HepG2 (cell line): Measurements from ENCODE around the gene BMPR2. TPM values are rescaled to one million over a fixed set of nuclear protein-coding genes. Genes with fewer than 3 reads are reported as not detected.

Experiments used
- ATAC-seq: fragments of 200-7000 bp; cut with Tn5 transposase; 3 replicates; pipeline ENCODE4 v1.9.1; 2020; ENCODE audit warnings: mild to moderate bottlenecking, moderate library complexity
- BruUV-seq: library from RNA; stranded (reverse); fragments of 400-500 nt; replicated peaks from 2 replicates; lab custom pipeline; 2021; lab: Mats Ljungman, UMichigan
- CTCF ChIA-PET: fragments of 300-600 bp; formaldehyde crosslinking; extraction: SDS; loops from one replicate; lab custom pipeline; 2021; ENCODE audit warnings: low total read pairs, inconsistent platforms, low intra/inter-chr PET ratio; lab: Yijun Ruan, JAX
- POLR2A ChIA-PET: fragments of 350-600 bp; sonication (Branson Sonifier 250); formaldehyde crosslinking; loops from one replicate; lab custom pipeline; 2020; ENCODE audit warnings: antibody characterized with exemption, inconsistent platforms; lab: Yijun Ruan, JAX
- DNase-seq: peaks from one replicate; pipeline ENCODE4 v3.0.0-alpha.2; 2015; ENCODE audit warnings: low spot score
- FAIRE-seq: peaks from 3 replicates; lab custom pipeline; 2011; peaks lifted over from hg19 to GRCh38; lab: Jason Lieb, UNC
- H2AFZ ChIP-seq: one replicate; pipeline ENCODE4 v1.6.1; 2011; ENCODE audit warnings: low read length, inconsistent platforms
- H3K27ac ChIP-seq: fragments of 300-600 bp; 3 replicates; pipeline ENCODE4 v1.8.0; 2011; ENCODE audit warnings: mixed run types, mild to moderate bottlenecking, mixed read lengths, low read length, inconsistent platforms; ENCODE audit not compliant: insufficient read depth; ENCODE audit errors: extremely low read length
- H3K27me3 ChIP-seq, 2 experiments: fragments of 200-600 bp in 1 of 2; 2 replicates in 1 of 2; 3 replicates in 1 of 2; pipeline versions ENCODE4 v1.6.0 to v1.8.0; 2011; ENCODE audit warnings: low read length in 2 of 2, mild to moderate bottlenecking in 2 of 2, moderate library complexity in 2 of 2, inconsistent platforms in 1 of 2; ENCODE audit not compliant: insufficient read depth in 2 of 2, control insufficient read depth in 1 of 2
- H3K36me3 ChIP-seq, 2 experiments: fragments of 200-600 bp in 1 of 2; replicated peaks in 1 of 2; 2 replicates in 1 of 2; 3 replicates in 1 of 2; pipeline versions ENCODE4 v1.5.1 to v1.8.0; 2011; ENCODE audit warnings: low read length in 2 of 2, inconsistent platforms in 1 of 2; ENCODE audit not compliant: insufficient read depth in 2 of 2, control insufficient read depth in 1 of 2
- H3K4me1 ChIP-seq: 2 replicates; pipeline ENCODE4 v1.5.1; 2012; ENCODE audit warnings: low read length, inconsistent platforms; ENCODE audit not compliant: insufficient read depth
- H3K4me2 ChIP-seq: 2 replicates; pipeline ENCODE4 v1.6.0; 2011; ENCODE audit warnings: low read depth, low read length, inconsistent platforms
- H3K4me3 ChIP-seq, 3 experiments: fragments of 200-600 bp in 1 of 3; sonication (generic), shearing (Covaris generic) in 1 of 3; replicated peaks in 1 of 3; 2 replicates each; pipeline ENCODE4 v1.5.1; 2011 to 2016; ENCODE audit warnings: low read length in 3 of 3, inconsistent platforms in 2 of 3, low read depth in 2 of 3, mild to moderate bottlenecking in 2 of 3, control low read depth in 1 of 3, mixed read lengths in 1 of 3; ENCODE audit not compliant: insufficient read depth in 1 of 3
- H3K79me2 ChIP-seq: one replicate; pipeline ENCODE4 v1.6.1; 2011; ENCODE audit warnings: low read length, inconsistent platforms; ENCODE audit not compliant: insufficient read depth
- H3K9ac ChIP-seq: 2 replicates; pipeline ENCODE4 v1.6.0; 2011; ENCODE audit warnings: mild to moderate bottlenecking, low read depth, low read length, inconsistent platforms; ENCODE audit not compliant: insufficient read depth
- H3K9me3 ChIP-seq: 2 replicates; pipeline ENCODE4 v1.5.1; 2012; ENCODE audit warnings: mild to moderate bottlenecking, low read length
- H4K20me1 ChIP-seq: 2 replicates; pipeline ENCODE4 v1.6.0; 2011; ENCODE audit warnings: inconsistent platforms, mild to moderate bottlenecking, low read length, moderate library complexity; ENCODE audit not compliant: insufficient read depth
- AKAP8 ChIP-seq: sonication (generic); formaldehyde crosslinking; IDR thresholded peaks from 2 replicates; pipeline ENCODE4 v1.5.1; 2020; ENCODE audit warnings: mild to moderate bottlenecking, missing genetic modification reagents
- CBFB ChIP-seq: sonication (generic); formaldehyde crosslinking; IDR thresholded peaks from 2 replicates; pipeline ENCODE4 v1.4.0; 2020; ENCODE audit warnings: missing genetic modification reagents
- FOXO4 ChIP-seq: sonication (generic); formaldehyde crosslinking; conservative IDR thresholded peaks from 2 replicates; pipeline ENCODE4 v1.8.1; 2023; ENCODE audit warnings: missing genetic modification reagents
- PITX1 ChIP-seq: sonication (generic); formaldehyde crosslinking; IDR thresholded peaks from 2 replicates; pipeline ENCODE4 v1.5.1; 2020; ENCODE audit warnings: mild to moderate bottlenecking, missing genetic modification reagents
- RXRB ChIP-seq: IDR thresholded peaks from 2 replicates; pipeline ENCODE4 v1.6.1; 2016; ENCODE audit warnings: borderline replicate concordance, missing genetic modification reagents, missing compliant biosample characterization
- SKI ChIP-seq: fragments of 450-650 bp; IDR thresholded peaks from one replicate; pipeline ENCODE4 v1.6.1; 2018; ENCODE audit warnings: mild to moderate bottlenecking; ENCODE audit not compliant: partially characterized antibody
- TAF1 ChIP-seq: sonication (generic); formaldehyde crosslinking; IDR thresholded peaks from 2 replicates; pipeline ENCODE4 v1.4.0; 2020; ENCODE audit warnings: missing genetic modification reagents
- TARDBP ChIP-seq: sonication (generic); formaldehyde crosslinking; IDR thresholded peaks from 2 replicates; pipeline ENCODE4 v1.8.0; 2022; ENCODE audit warnings: mild to moderate bottlenecking, missing genetic modification reagents
- ZFP90 ChIP-seq: sonication (generic); formaldehyde crosslinking; IDR thresholded peaks from 2 replicates; pipeline ENCODE4 v1.8.0; 2022; ENCODE audit warnings: missing genetic modification reagents, mild to moderate bottlenecking, inconsistent platforms, borderline replicate concordance
- ZNF496 ChIP-seq: sonication (generic); formaldehyde crosslinking; IDR thresholded peaks from 2 replicates; pipeline ENCODE4 v1.8.1; 2023; ENCODE audit warnings: mild to moderate bottlenecking, moderate library complexity, missing genetic modification reagents; ENCODE audit not compliant: insufficient replicate concordance
- ZNF563 ChIP-seq: sonication (generic); formaldehyde crosslinking; IDR thresholded peaks from 2 replicates; pipeline ENCODE4 v1.8.0; 2022; ENCODE audit warnings: mild to moderate bottlenecking, moderate library complexity, missing genetic modification reagents
- ZNF839 ChIP-seq: sonication (generic); formaldehyde crosslinking; IDR thresholded peaks from 2 replicates; pipeline ENCODE4 v1.4.0; 2020; ENCODE audit warnings: missing genetic modification reagents, mild to moderate bottlenecking, borderline replicate concordance
- WGBS: methylation state at CpG from one replicate; pipeline ENCODE4 v1.1.6; 2017; ENCODE audit warnings: low lambda C conversion rate; 5-methylcytosine and 5-hydroxymethylcytosine counted together
- in situ Hi-C: cut with HindIII; loops from 2 replicates; pipeline ENCODE4 v1.10.0; 2017; ENCODE audit warnings: low pct_unique_long_range_greater_than_20kb; ENCODE audit not compliant: extremely low pct_ligation_motif_present
- intact Hi-C: fragments of 100-400 bp; cut with micrococcal nuclease; formaldehyde crosslinking; loops from one replicate; pipeline ENCODE4 v1.10.0; 2022; ENCODE audit not compliant: unreplicated experiment
- polyA plus RNA-seq, 8 experiments: library from polyadenylated mRNA; depleted of rRNA in 3 of 8; stranded (reverse) in 7 of 8; unstranded in 1 of 8; fragments of >200 nt; fragmentation: Illumina TruSeq in 4 of 8; extraction: Trizol in 4 of 8; gene quantifications; 2 replicates each; pipeline versions ENCODE4 v1.2.1 to v1.2.3, GENCODE V29; 2011 to 2016; ENCODE audit warnings: low read depth in 4 of 8, missing spikeins in 1 of 8, mixed read lengths in 1 of 8; ENCODE audit not compliant: insufficient read depth in 1 of 8
- total RNA-seq, 5 experiments: library from RNA; depleted of rRNA; stranded (reverse); fragments of >200 nt; fragmentation: Illumina TruSeq; extraction: Trizol; gene quantifications; 2 replicates each; pipeline ENCODE4 v1.2.3, GENCODE V29; 2016; ENCODE audit warnings: low read depth in 1 of 5
- TF ChIP-seq, protein P1 (sequence below): sonication (generic); formaldehyde crosslinking; IDR thresholded peaks from 2 replicates; pipeline ENCODE4 v1.8.0; 2022; ENCODE audit warnings: missing genetic modification reagents, mild to moderate bottlenecking, moderate library complexity, borderline replicate concordance
- TF ChIP-seq, protein P2 (sequence below): sonication (generic); formaldehyde crosslinking; IDR thresholded peaks from 2 replicates; pipeline ENCODE4 v1.4.0; 2020; ENCODE audit warnings: low read depth, mild to moderate bottlenecking, missing genetic modification reagents

Gene BMPR2
- total and polyA plus RNA-seq, 2 of the 13 experiments (the other 11 are each of a cell fraction or from before 2014, with no cell fraction given) = 5.5 to 10.3 TPM

GRCh38 chr2:202588647-202589581 is 212.8 kb downstream of the BMPR2 start:
- Histone ChIP-seq H3K4me3 (peak overlapping the region; percentile 44 to 71 (median 54)), H3K79me2 (no peaks in the 10 kb centered on the region), H3K27ac (no peak overlapping the region), H4K20me1 (no peaks in the 10 kb centered on the region), H3K9me3 (peaks cover 8% of the 10 kb centered on the region; the same call in 1 of the 2 replicates), H2AFZ (peak overlapping the region; percentile 92), H3K27me3 (no peaks in the 10 kb centered on the region), H3K9ac (peak overlapping the region; percentile 33; the same call in 1 of the 2 replicates), H3K36me3 (no peaks in the 10 kb centered on the region), H3K4me1 (peaks cover 20% of the 10 kb centered on the region), H3K4me2 (peak overlapping the region; percentile 99)
- CTCF ChIA-PET = interaction anchor here (0.6 to 1.5 kb wide), 4 partner anchors 15 to 533 kb away, joined by 3 to 5 read pairs (median 4); partner anchors contain the start of genes FAM117B and ICA1L
- 2% methylated on average over 14 of the region's 17 CpGs for WGBS
- in situ Hi-C loops (loop anchor here (5.0 to 25.0 kb wide), 3 partner anchors 283 to 1223 kb away; partner anchors contain the start of gene ICA1L), intact Hi-C loops (loop anchor here (1.0 to 10.0 kb wide), 6 partner anchors 46 to 533 kb away; partner anchors contain the start of gene FAM117B)
- BruUV-seq = no TSS peak
- DNase-seq (peak; percentile 89), ATAC-seq (peak; percentile 92), FAIRE-seq (peak; percentile 90)
- POLR2A ChIA-PET = interaction anchor here (1.6 to 2.8 kb wide), 2 partner anchors 13 to 47 kb away, joined by 5 to 16 read pairs; partner anchors contain the start of gene FAM117B
- TF ChIP-seq AKAP8 = no peak
- TF ChIP-seq PITX1 (CRISPR knock-in tag) = peak; percentile 97
- TF ChIP-seq RXRB (CRISPR knock-in tag) = peak; percentile 68; the same call in 1 of the 2 replicates
- 0 out of 2 replicates have a peak, but pooled peaks have one; percentile 47 for TF ChIP-seq CBFB (CRISPR knock-in tag)
- peak; percentile 50; the same call in 1 of the 2 replicates for TF ChIP-seq ZNF563
- TF ChIP-seq TAF1 = no peak
- TF ChIP-seq FOXO4 (CRISPR knock-in tag) = no peak
- no peak for TF ChIP-seq ZNF496 (CRISPR knock-in tag)
- no peak for TF ChIP-seq ZNF839 (CRISPR knock-in tag)
- TF ChIP-seq, protein P1, sequence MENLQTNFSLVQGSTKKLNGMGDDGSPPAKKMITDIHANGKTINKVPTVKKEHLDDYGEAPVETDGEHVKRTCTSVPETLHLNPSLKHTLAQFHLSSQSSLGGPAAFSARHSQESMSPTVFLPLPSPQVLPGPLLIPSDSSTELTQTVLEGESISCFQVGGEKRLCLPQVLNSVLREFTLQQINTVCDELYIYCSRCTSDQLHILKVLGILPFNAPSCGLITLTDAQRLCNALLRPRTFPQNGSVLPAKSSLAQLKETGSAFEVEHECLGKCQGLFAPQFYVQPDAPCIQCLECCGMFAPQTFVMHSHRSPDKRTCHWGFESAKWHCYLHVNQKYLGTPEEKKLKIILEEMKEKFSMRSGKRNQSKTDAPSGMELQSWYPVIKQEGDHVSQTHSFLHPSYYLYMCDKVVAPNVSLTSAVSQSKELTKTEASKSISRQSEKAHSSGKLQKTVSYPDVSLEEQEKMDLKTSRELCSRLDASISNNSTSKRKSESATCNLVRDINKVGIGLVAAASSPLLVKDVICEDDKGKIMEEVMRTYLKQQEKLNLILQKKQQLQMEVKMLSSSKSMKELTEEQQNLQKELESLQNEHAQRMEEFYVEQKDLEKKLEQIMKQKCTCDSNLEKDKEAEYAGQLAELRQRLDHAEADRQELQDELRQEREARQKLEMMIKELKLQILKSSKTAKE (CRISPR knock-in tag) = no peak
- peak; percentile 74; the same call in 1 of the 2 replicates for TF ChIP-seq TARDBP (CRISPR knock-in tag)
- no peak for TF ChIP-seq SKI
- no peak for TF ChIP-seq ZFP90 (CRISPR knock-in tag)
- TF ChIP-seq, protein P2, sequence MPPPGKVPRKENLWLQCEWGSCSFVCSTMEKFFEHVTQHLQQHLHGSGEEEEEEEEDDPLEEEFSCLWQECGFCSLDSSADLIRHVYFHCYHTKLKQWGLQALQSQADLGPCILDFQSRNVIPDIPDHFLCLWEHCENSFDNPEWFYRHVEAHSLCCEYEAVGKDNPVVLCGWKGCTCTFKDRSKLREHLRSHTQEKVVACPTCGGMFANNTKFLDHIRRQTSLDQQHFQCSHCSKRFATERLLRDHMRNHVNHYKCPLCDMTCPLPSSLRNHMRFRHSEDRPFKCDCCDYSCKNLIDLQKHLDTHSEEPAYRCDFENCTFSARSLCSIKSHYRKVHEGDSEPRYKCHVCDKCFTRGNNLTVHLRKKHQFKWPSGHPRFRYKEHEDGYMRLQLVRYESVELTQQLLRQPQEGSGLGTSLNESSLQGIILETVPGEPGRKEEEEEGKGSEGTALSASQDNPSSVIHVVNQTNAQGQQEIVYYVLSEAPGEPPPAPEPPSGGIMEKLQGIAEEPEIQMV (CRISPR knock-in tag) = peak; percentile 28; the same call in 1 of the 2 replicates
